IMR-90 (cell line): Measurements from ENCODE around the gene DEAF1. TPM values are rescaled to one million over a fixed set of nuclear protein-coding genes. Genes with fewer than 3 reads are reported as not detected.

Experiments
- ATAC-seq: fragments of 200-7000 bp; cut with Tn5 transposase; 2 replicates; pipeline ENCODE4 v1.9.1; 2020; ENCODE audit warnings: low read depth, mild to moderate bottlenecking, moderate library complexity
- BruUV-seq: library from RNA; stranded (reverse); fragments of 400-500 nt; replicated peaks from 2 replicates; lab custom pipeline; 2021; lab: Mats Ljungman, UMichigan
- CTCF ChIA-PET: fragments of 300-600 bp; formaldehyde crosslinking; extraction: SDS; loops from one replicate; lab custom pipeline; 2021; ENCODE audit warnings: antibody characterized with exemption; lab: Yijun Ruan, JAX
- POLR2A ChIA-PET: fragments of 300-600 bp; sonication (Branson Sonifier 250); formaldehyde crosslinking; loops from one replicate; lab custom pipeline; 2022; ENCODE audit warnings: antibody characterized with exemption; ENCODE audit not compliant: unreplicated experiment; lab: Charles Lee
- DNase-seq: peaks from one replicate; pipeline ENCODE4 v3.0.0; 2013
- H2AFZ ChIP-seq: replicated peaks from 2 replicates; pipeline ENCODE3; 2013; ENCODE audit warnings: low read length, mild to moderate bottlenecking; ENCODE audit not compliant: poor library complexity
- H2AK5ac ChIP-seq: 2 replicates; pipeline ENCODE4 v1.6.1; 2013; ENCODE audit warnings: low read depth, low read length, inconsistent platforms
- H2AK9ac ChIP-seq: replicated peaks from 2 replicates; pipeline ENCODE3; 2013; ENCODE audit warnings: mild to moderate bottlenecking, low read depth, low read length, moderate library complexity; ENCODE audit not compliant: poor library complexity
- H2BK120ac ChIP-seq: 2 replicates; pipeline ENCODE4 v1.6.1; 2013; ENCODE audit warnings: low read depth, low read length, inconsistent platforms
- H2BK15ac ChIP-seq: 3 replicates; pipeline ENCODE4 v1.6.1; 2013; ENCODE audit warnings: low read depth, low read length, inconsistent platforms
- H2BK20ac ChIP-seq: 2 replicates; pipeline ENCODE4 v1.6.1; 2013; ENCODE audit warnings: low read depth, mild to moderate bottlenecking, inconsistent platforms, low read length, moderate library complexity
- H2BK5ac ChIP-seq: 2 replicates; pipeline ENCODE4 v1.6.1; 2013; ENCODE audit warnings: mild to moderate bottlenecking, low read depth, low read length, inconsistent platforms; ENCODE audit not compliant: poor library complexity, severe bottlenecking
- H3K14ac ChIP-seq: replicated peaks from 2 replicates; pipeline ENCODE4 v1.6.1; 2013; ENCODE audit warnings: low read depth, low read length, inconsistent platforms
- H3K18ac ChIP-seq: 2 replicates; pipeline ENCODE4 v1.6.1; 2013; ENCODE audit warnings: low read depth, low read length, control low read depth
- H3K23ac ChIP-seq: 2 replicates; pipeline ENCODE4 v1.6.1; 2013; ENCODE audit warnings: low read depth, low read length, inconsistent platforms
- H3K27ac ChIP-seq: 2 replicates; pipeline ENCODE4 v1.5.1; 2013; ENCODE audit warnings: mild to moderate bottlenecking, control low read depth, low read length; ENCODE audit not compliant: insufficient read depth
- H3K27me3 ChIP-seq: 2 replicates; pipeline ENCODE4 v1.6.1; 2013; ENCODE audit warnings: low read length; ENCODE audit not compliant: control insufficient read depth, insufficient read depth
- H3K36me3 ChIP-seq: 2 replicates; pipeline ENCODE4 v1.6.1; 2013; ENCODE audit warnings: low read length, mixed read lengths; ENCODE audit not compliant: control insufficient read depth, insufficient read depth
- H3K4ac ChIP-seq: 2 replicates; pipeline ENCODE4 v1.6.1; 2013; ENCODE audit warnings: low read depth, low read length, inconsistent platforms
- H3K4me1 ChIP-seq: 2 replicates; pipeline ENCODE4 v1.6.1; 2013; ENCODE audit warnings: low read length, mixed read lengths; ENCODE audit not compliant: control insufficient read depth, insufficient read depth
- H3K4me2 ChIP-seq: 2 replicates; pipeline ENCODE4 v1.6.1; 2013; ENCODE audit warnings: low read depth, mild to moderate bottlenecking, control low read depth, low read length, moderate library complexity
- H3K4me3 ChIP-seq: 2 replicates; pipeline ENCODE4 v1.5.1; 2013; ENCODE audit warnings: low read depth, mild to moderate bottlenecking, control low read depth, low read length, moderate library complexity; ENCODE audit not compliant: insufficient read depth
- H3K56ac ChIP-seq: 2 replicates; pipeline ENCODE4 v1.6.1; 2013; ENCODE audit warnings: low read length, inconsistent platforms; ENCODE audit not compliant: insufficient read depth; ENCODE audit errors: extremely low read depth
- H3K79me1 ChIP-seq, 2 experiments: 2 replicates each; pipeline ENCODE4 v1.6.1; 2013; ENCODE audit warnings: low read length in 2 of 2, inconsistent platforms in 1 of 2, low read depth in 1 of 2
- H3K9ac ChIP-seq: 2 replicates; pipeline ENCODE4 v1.6.1; 2013; ENCODE audit warnings: low read depth, low read length, control low read depth
- H3K9me1 ChIP-seq: 2 replicates; pipeline ENCODE4 v1.6.1; 2013; ENCODE audit warnings: low read length, inconsistent platforms; ENCODE audit not compliant: insufficient read depth
- H3K9me3 ChIP-seq: 2 replicates; pipeline ENCODE4 v1.6.1; 2013; ENCODE audit warnings: low read length; ENCODE audit not compliant: control insufficient read depth, insufficient read depth
- H4K20me1 ChIP-seq: 2 replicates; pipeline ENCODE4 v1.6.1; 2013; ENCODE audit warnings: low read length, inconsistent platforms; ENCODE audit not compliant: insufficient read depth
- H4K5ac ChIP-seq: 2 replicates; pipeline ENCODE4 v1.6.1; 2013; ENCODE audit warnings: mild to moderate bottlenecking, low read depth, low read length, control low read depth
- H4K8ac ChIP-seq, 2 experiments: 2 replicates each; pipeline ENCODE4 v1.6.1; 2013; ENCODE audit warnings: low read depth in 2 of 2, low read length in 2 of 2, control low read depth in 1 of 2, inconsistent platforms in 1 of 2
- H4K91ac ChIP-seq: 2 replicates; pipeline ENCODE4 v1.6.1; 2013; ENCODE audit warnings: low read depth, low read length, inconsistent platforms; ENCODE audit not compliant: insufficient read depth
- BHLHE40 ChIP-seq: fragments of 150-350 bp; IDR thresholded peaks from 2 replicates; pipeline ENCODE4 v1.6.1; 2016; ENCODE audit warnings: mild to moderate bottlenecking, low read depth, low read length
- CEBPB ChIP-seq: IDR thresholded peaks from 2 replicates; pipeline ENCODE4 v1.6.1; 2012; ENCODE audit warnings: low read depth, low read length, improper control_type of control experiment
- CHD1 ChIP-seq: IDR thresholded peaks from 2 replicates; pipeline ENCODE4 v1.6.1; 2012; ENCODE audit warnings: low read depth, low read length, improper control_type of control experiment
- CTCF ChIP-seq: conservative IDR thresholded peaks from 2 replicates; pipeline ENCODE4 v1.5.1; 2012; ENCODE audit warnings: mild to moderate bottlenecking, low read depth, low read length, improper control_type of control experiment
- ELK1 ChIP-seq: fragments of 150-350 bp; IDR thresholded peaks from 2 replicates; pipeline ENCODE4 v1.6.1; 2016; ENCODE audit warnings: low read depth, mild to moderate bottlenecking, low read length, moderate library complexity, borderline replicate concordance
- FOS ChIP-seq: fragments of 150-350 bp; IDR thresholded peaks from 2 replicates; pipeline ENCODE4 v1.6.1; 2016; ENCODE audit warnings: low read depth, low read length
- MAFK ChIP-seq: IDR thresholded peaks from 2 replicates; pipeline ENCODE4 v1.6.1; 2012; ENCODE audit warnings: low read depth, low read length, improper control_type of control experiment
- MXI1 ChIP-seq: IDR thresholded peaks from 2 replicates; pipeline ENCODE4 v1.6.1; 2012; ENCODE audit warnings: low read depth, mild to moderate bottlenecking, low read length, moderate library complexity, borderline replicate concordance
- NFE2L2 ChIP-seq: fragments of 150-350 bp; IDR thresholded peaks from 2 replicates; pipeline ENCODE4 v1.6.1; 2016; ENCODE audit warnings: low read depth, mild to moderate bottlenecking, low read length
- RAD21 ChIP-seq: IDR thresholded peaks from 2 replicates; pipeline ENCODE4 v1.6.1; 2012; ENCODE audit warnings: low read length, improper control_type of control experiment
- RFX5 ChIP-seq: IDR thresholded peaks from 2 replicates; pipeline ENCODE4 v1.8.0; 2012; ENCODE audit warnings: low read depth, mild to moderate bottlenecking, low read length, moderate library complexity
- SMC3 ChIP-seq: fragments of 150-350 bp; IDR thresholded peaks from 2 replicates; pipeline ENCODE4 v1.6.1; 2016; ENCODE audit warnings: low read depth, mild to moderate bottlenecking, antibody characterized with exemption, low read length, moderate library complexity
- USF2 ChIP-seq: fragments of 150-350 bp; IDR thresholded peaks from 2 replicates; pipeline ENCODE4 v1.6.1; 2017; ENCODE audit warnings: mild to moderate bottlenecking, antibody characterized with exemption, low read length, low read depth
- WGBS, 2 experiments: methylation state at CpG; one replicate each; pipeline versions ENCODE4 v1.1.5 to v1.1.7; 2013; ENCODE audit warnings: missing lambda C conversion rate in 2 of 2; ENCODE audit not compliant: insufficient read length in 1 of 2; ENCODE audit errors: extremely low coverage in 2 of 2; 5-methylcytosine and 5-hydroxymethylcytosine counted together
- dilution Hi-C: fragments of 300-500 bp; cut with HindIII; formaldehyde crosslinking; loops from one replicate; pipeline ENCODE4 v1.14.3; 2018; ENCODE audit warnings: low sequenced_read_pairs; ENCODE audit not compliant: unreplicated experiment
- in situ Hi-C: fragments of 300-500 bp; cut with MboI; formaldehyde crosslinking; loops from 3 replicates; pipeline ENCODE4 v1.14.3; 2019; ENCODE audit warnings: low sequenced_read_pairs, inconsistent platforms, mixed read lengths
- intact Hi-C: fragments of 100-400 bp; cut with micrococcal nuclease; formaldehyde crosslinking; loops from 2 replicates; pipeline ENCODE4 v1.10.0; 2022
- polyA plus RNA-seq, 3 experiments: library from polyadenylated mRNA; depleted of rRNA; stranded (reverse); fragments of >200 nt; gene quantifications; 2 replicates each; pipeline ENCODE4 v1.2.3, GENCODE V29; 2012; ENCODE audit warnings: low replicate concordance in 1 of 3
- total RNA-seq: library from RNA; depleted of rRNA; stranded (reverse); fragments of >200 nt; gene quantifications from 2 replicates; pipeline ENCODE4 v1.2.3, GENCODE V29; 2012

The DEAF1 gene
- total and polyA plus RNA-seq, 2 of the 4 experiments (the other 2 are of a cell fraction) = 22.9 to 31.6 TPM

- TF ChIP-seq USF2 = no peak
Observed at GRCh38 chr11:641806-642370, 53.1 kb downstream of the DEAF1 start (continued).

GRCh38 chr11:640021-640706, 54.9 kb downstream of the DEAF1 start:
- ATAC-seq = no peak
- in situ Hi-C loops = no loop called here
- TF ChIP-seq SMC3 (no peak), BHLHE40 (no peak), CEBPB (no peak), ELK1 (no peak), NFE2L2 (no peak), CTCF (no peak), RFX5 (no peak), MXI1 (no peak), FOS (no peak), RAD21 (no peak), MAFK (no peak), CHD1 (no peak)

More at GRCh38 chr11:640021-640706, 54.9 kb downstream of the DEAF1 start:
- Histone ChIP-seq H3K4me3 (no peak overlapping the region), H3K4me1 (peaks cover 10% of the 10 kb centered on the region; the same call in 1 of the 2 replicates), H4K91ac (no peak overlapping the region), H3K9me1 (no peaks in the 10 kb centered on the region), H2BK15ac (no peak overlapping the region), H3K14ac (no peak overlapping the region), H4K8ac (no peak overlapping the region), H3K79me1 (no peaks in the 10 kb centered on the region), H2AFZ (no peak overlapping the region), H3K23ac (no peak overlapping the region), H3K36me3 (peaks cover 20% of the 10 kb centered on the region), H2BK20ac (no peak overlapping the region), H3K4me2 (no peak overlapping the region), H3K9ac (no peak overlapping the region), H4K20me1 (peaks cover 37% of the 10 kb centered on the region), H2AK9ac (no peak overlapping the region), H3K9me3 (no peaks in the 10 kb centered on the region), H2AK5ac (no peak overlapping the region), H3K4ac (no peak overlapping the region), H4K5ac (no peak overlapping the region), H3K27me3 (peaks cover 16% of the 10 kb centered on the region; the same call in 1 of the 2 replicates), H3K18ac (no peak overlapping the region), H3K56ac (no peak overlapping the region), H3K27ac (no peak overlapping the region), H2BK120ac (no peak overlapping the region), H2BK5ac (no peak overlapping the region)
- CTCF ChIA-PET = no interaction called here
- intact Hi-C loops = no loop called here
- POLR2A ChIA-PET = no interaction called here
- DNase-seq = no peak
- WGBS, 2 experiments = no CpG with 5 or more reads among the region's 69 CpGs
- dilution Hi-C loops = no loop called here
- BruUV-seq = no TSS peak
